GM21390 (cell line): ENCODE data around the gene CRMP1.
"Not testable (repeated sequence)": the region's sequence is repeated elsewhere in the genome, so short reads cannot be mapped to it uniquely, and the experiment has no call there.

Source experiments
- ATAC-seq: cut with Tn5 transposase; IDR thresholded peaks from one replicate; pipeline ENCODE4 v1.9.1; 2021; ENCODE audit not compliant: unreplicated experiment

The CRMP1 gene

GRCh38 chr4:5863461-5864113 is 29.3 kb downstream of the CRMP1 start:
- ATAC-seq = no peak

DNA sequence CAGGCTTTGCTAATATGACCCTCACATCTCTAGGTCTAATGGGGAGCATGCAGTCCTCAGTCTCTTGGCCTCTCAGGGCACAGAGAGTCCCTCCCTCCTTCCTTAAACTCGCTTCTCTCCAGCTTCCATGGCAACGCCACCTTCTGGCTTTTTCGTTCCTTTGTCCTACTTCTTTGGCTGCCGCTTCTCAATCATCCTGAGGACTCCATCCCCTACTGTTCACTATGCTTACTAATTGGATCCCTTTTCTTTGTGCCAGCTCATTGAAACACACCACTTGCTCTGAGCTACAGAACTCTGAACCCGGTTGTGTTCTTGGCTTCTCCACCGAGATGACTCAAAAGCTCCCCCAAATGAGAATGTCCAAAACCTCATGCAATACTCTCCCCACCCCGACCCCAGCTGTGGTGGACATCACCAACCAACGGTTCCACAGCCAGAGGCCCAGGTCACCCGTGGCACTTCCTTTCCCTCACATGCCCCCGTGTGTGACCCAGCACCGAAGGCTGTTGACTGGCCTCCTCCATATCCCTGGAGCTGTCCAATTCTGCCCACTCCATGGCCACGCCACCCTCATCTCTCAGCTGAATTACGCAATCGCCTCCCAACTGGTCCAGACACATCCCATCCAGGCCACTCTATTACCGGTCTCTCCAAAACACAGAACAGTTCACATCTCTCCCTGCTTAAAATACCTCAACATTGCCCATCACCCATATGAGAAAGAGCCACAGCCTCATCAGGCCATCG is 34.7 kb downstream of the CRMP1 start:
- ATAC-seq = no peak

- no peak for ATAC-seq
These were observed 35.7 kb downstream of the CRMP1 start for GRCh38 chr4:5857199-5857598.

- ATAC-seq = not testable (repeated sequence)
These were observed 36.5 kb downstream of the CRMP1 start for GRCh38 chr4:5856362-5856761.

- no peak for ATAC-seq
These were observed 38.0 kb downstream of the CRMP1 start for GRCh38 chr4:5854929-5855328.

- no peak for ATAC-seq
These were observed 40.2 kb downstream of the CRMP1 start for GRCh38 chr4:5852523-5853202.

DNA sequence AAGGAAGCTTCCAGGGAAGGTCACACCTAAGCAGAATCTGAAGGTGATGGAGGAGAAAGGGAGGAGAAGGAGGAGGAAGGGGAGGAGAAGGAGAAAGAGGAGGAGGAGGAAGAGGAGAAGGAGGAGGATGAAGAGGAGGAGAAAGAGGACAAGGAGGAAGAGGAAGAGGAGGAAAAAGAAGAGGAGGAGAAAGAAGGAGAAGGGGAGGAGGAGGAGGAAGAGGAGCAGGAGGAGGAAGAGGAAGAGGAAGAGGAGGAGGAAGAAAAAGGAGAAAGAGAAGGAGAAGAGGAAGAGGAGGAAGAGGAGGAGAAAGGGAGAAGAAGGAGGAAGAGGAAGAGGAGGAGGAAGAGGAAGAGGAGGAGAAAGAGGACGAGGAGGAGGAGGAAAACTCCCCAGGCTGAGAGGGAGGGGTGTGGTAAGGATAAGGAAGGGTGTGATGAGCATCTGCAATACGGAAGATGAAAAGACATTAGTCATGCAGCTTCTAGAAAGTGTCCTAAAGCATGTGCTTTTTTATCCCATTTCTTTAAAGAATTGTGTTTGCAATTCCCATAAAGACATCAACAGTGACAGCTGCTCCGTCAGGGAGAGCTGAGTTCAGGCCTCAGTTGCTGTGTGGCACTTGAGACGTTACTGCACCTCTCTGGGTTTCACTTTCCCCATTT is 41.1 kb downstream of the CRMP1 start:
- ATAC-seq = no peak

- no peak for ATAC-seq
These were observed 47.6 kb downstream of the CRMP1 start for GRCh38 chr4:5845035-5845905.

GRCh38 chr4:5843573-5844530 is 49.0 kb downstream of the CRMP1 start:
- ATAC-seq = no peak

DNA sequence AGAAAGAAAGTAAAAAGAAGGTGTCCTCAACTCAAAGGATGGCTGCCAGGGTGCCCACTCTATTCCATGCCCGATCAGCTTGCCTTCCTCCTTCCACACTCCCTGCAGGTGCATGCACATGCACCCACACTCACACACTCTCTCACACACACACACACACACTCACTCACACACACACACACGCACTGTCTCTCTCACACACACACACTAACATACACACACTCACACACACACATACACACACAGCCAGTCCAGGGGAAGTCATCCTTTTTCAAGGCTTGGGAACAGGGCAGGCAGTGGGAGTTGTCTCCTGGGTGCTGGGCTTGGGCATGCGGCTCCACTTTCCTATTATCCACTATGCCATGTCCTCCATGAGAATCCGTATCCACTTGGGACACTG is 50.4 kb downstream of the CRMP1 start:
- no peak for ATAC-seq

DNA sequence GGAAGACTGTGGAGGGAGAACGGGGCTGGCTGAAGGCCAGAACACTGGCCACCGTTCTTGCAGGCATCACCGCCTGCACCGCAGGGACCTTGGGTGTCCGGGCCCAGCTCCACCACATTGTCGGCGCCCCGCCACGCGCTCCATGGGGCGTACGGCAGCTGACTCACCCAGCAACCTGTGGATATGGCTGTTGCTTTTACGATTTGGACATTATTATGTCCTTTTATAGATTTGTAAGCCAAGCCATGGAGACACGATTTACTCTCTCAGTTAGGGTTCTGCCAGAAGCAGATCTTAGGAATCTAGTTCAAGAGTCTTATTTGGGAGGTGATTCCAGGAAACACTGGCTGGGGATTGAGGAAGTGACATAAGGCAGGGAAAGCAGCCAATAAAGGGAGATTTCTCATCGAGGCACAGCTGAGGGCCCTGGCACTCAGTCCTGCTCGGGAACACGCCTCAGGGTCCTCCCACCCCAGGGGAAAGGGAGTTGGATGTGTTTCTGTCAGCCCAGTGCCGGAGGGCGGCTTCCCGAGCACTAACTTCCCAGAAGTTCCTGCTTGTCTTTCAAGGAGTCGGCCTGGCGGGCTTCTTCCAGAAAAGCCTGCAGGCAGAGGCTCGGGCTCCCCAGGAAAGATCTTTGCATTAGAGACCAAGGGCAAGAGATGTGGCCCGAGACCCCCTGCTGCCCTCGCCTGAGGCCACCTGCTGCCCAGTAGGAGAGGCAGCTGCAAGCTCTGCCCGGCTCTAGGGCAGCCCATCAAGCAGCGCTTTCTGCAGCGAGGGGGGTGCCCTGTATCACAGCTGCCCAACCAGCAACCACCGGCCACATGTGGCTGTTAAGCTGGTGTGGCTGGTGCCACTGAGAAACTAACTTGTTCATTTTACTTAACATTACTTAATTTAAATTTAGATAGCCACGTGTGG is 52.9 kb downstream of the CRMP1 start:
- no peak for ATAC-seq

DNA sequence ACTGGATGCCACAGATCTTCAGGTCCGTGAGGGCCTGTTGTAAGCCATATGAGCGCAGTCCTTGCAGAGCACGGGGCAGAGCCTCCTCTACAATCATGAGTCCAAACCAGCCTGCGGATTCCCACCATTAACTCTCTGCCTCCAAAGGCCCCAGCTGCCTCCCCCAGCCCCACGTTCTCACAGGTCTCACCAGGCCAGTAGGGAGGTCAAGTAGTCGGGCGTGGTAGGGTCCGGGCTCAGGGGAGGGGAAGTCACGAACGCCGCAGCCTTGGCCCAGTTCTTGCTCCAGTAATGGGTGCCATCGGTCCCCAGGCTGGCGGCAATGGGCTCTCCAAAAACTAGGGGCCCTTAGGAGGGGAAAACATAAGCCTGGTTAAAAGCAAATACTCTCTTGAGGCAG is 53.6 kb downstream of the CRMP1 start:
- ATAC-seq = no peak

GRCh38 chr4:5837483-5837882 is 55.4 kb downstream of the CRMP1 start:
- ATAC-seq = not testable (repeated sequence)

DNA sequence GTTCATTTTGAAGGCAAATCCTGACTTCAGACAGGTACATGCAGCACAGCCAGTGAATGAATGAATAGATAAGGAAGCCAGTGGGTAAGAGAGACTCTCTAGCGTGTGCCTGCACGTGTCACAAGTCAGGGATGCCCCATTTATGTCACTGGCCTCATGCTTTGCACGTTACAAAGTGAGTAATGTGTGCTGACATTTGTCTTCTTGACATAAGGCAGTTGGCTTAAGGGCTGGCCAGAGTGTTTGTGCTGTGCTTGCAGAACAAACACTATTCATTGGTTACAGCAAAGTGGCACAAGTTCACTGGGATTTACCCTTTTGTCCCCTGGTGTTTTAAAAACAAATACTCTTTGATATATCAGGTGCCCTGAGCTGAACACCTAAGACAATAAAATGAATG is 55.9 kb downstream of the CRMP1 start:
- ATAC-seq = no peak

GRCh38 chr4:5828005-5828391 is 64.9 kb downstream of the CRMP1 start:
- no peak for ATAC-seq

DNA sequence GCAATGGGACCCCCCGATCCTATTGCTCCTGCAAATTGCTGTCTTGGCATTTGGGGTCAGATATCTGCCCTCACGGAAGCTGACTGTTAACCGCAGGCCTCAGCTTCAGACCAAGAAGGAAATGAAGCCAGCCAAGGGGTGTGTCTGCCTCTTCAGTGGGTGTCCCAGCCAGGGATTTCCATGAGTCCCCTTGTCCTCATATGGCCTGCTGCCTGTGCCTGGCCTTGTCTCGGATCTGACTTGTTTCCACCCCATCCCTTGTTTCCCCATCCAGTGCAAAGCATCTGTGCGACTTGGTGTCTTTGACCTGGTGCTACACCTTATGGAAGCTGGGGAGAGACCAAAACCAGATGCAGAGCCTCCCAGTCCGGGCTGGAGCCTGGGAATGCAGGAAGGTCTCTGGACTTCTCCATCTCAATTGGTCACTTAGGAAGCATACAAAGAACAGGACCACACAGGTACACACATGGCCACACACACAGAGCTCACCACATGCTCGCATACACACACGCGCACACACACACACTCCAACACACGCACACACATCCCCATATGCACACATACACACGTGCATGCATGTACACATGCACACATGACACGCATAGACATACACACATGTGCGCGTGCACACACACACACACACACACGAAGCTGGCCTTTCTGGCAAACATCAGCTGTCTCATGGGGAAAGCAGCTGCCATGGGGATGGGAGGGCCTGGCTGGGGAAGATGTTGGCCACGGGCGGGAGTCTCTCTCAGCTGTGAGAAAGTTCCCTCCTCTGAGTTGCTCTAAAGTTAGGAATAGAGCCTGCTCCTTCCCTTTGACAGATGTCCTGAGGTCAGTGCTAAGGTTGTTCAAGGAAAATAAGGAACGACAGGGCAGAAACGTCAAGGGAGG is 65.5 kb downstream of the CRMP1 start:
- ATAC-seq = no peak

- no peak for ATAC-seq
These were observed 66.3 kb downstream of the CRMP1 start for GRCh38 chr4:5826437-5827107.
